Calu3 (cell line): Measurements from ENCODE around the gene NAT8L. TPM values are rescaled to one million over a fixed set of nuclear protein-coding genes. Genes with fewer than 3 reads are reported as not detected.

Experiments
- BruUV-seq: library from RNA; stranded (reverse); fragments of 400-500 nt; replicated peaks from 2 replicates; lab custom pipeline; 2021; lab: Mats Ljungman, UMichigan
- CTCF ChIA-PET: fragments of 300-600 bp; sonication (Branson Sonifier 250); formaldehyde crosslinking; loops from one replicate; lab custom pipeline; 2022; ENCODE audit warnings: antibody characterized with exemption; lab: Charles Lee
- DNase-seq: peaks from one replicate; pipeline ENCODE4 v3.0.0; 2022
- H3K27ac Mint-ChIP-seq: one replicate; pipeline ENCODE4 v1.8.0; 2022; ENCODE audit warnings: mixed read lengths; ENCODE audit not compliant: unreplicated experiment
- H3K27me3 Mint-ChIP-seq: one replicate; pipeline ENCODE4 v1.8.0; 2022; ENCODE audit warnings: mixed read lengths; ENCODE audit not compliant: unreplicated experiment
- H3K36me3 Mint-ChIP-seq: one replicate; pipeline ENCODE4 v1.8.0; 2022; ENCODE audit warnings: mild to moderate bottlenecking, moderate library complexity, mixed read lengths; ENCODE audit not compliant: insufficient read depth, unreplicated experiment
- H3K4me1 Mint-ChIP-seq: one replicate; pipeline ENCODE4 v1.8.0; 2022; ENCODE audit warnings: mild to moderate bottlenecking, low read depth, mixed read lengths; ENCODE audit not compliant: unreplicated experiment
- H3K4me3 Mint-ChIP-seq: one replicate; pipeline ENCODE4 v1.8.0; 2022; ENCODE audit warnings: mild to moderate bottlenecking, low read depth, moderate library complexity, mixed read lengths; ENCODE audit not compliant: unreplicated experiment
- H3K9me3 Mint-ChIP-seq: one replicate; pipeline ENCODE4 v1.8.0; 2022; ENCODE audit warnings: low read depth, mixed read lengths; ENCODE audit not compliant: unreplicated experiment
- CTCF ChIP-seq: fragments of 200-600 bp; IDR thresholded peaks from one replicate; pipeline ENCODE4 v1.8.0; 2022; ENCODE audit warnings: antibody characterized with exemption; ENCODE audit not compliant: unreplicated experiment
- intact Hi-C: fragments of 100-400 bp; cut with micrococcal nuclease; formaldehyde crosslinking; loops from one replicate; pipeline ENCODE4 v1.10.0; 2022; ENCODE audit not compliant: unreplicated experiment
- total RNA-seq: library from RNA; stranded (reverse); gene quantifications from 2 replicates; pipeline ENCODE4 v1.2.3, GENCODE V29; 2022

The NAT8L gene
- total RNA-seq, 1 experiment from 2014 or later, result 0.83 TPM

GRCh38 chr4:2066571-2067445 is 7.7 kb downstream of the NAT8L start:
- CTCF ChIA-PET, result no interaction called here
- Mint-ChIP-seq H3K36me3 (peaks cover 4% of the 10 kb centered on the region), H3K4me3 (no peak overlapping the region), H3K27ac (no peak overlapping the region), H3K4me1 (no peaks in the 10 kb centered on the region), H3K9me3 (no peaks in the 10 kb centered on the region), H3K27me3 (no peaks in the 10 kb centered on the region)
- intact Hi-C loops, result no loop called here
- TF ChIP-seq CTCF, result no peak
- no peak for DNase-seq
- no TSS peak for BruUV-seq

GRCh38 chr4:2067446-2068197 is 8.5 kb downstream of the NAT8L start:
- CTCF ChIA-PET, result no interaction called here
- peaks cover 4% of the 10 kb centered on the region for H3K36me3 Mint-ChIP-seq
- BruUV-seq, result no TSS peak
- no peaks in the 10 kb centered on the region for H3K4me1 Mint-ChIP-seq
- no peaks in the 10 kb centered on the region for H3K27me3 Mint-ChIP-seq
- no peak overlapping the region for H3K27ac Mint-ChIP-seq
- no peaks in the 10 kb centered on the region for H3K9me3 Mint-ChIP-seq
- no peak for DNase-seq
- no peak for TF ChIP-seq CTCF
- intact Hi-C loops, result no loop called here
- no peak overlapping the region for H3K4me3 Mint-ChIP-seq

GRCh38 chr4:2068198-2068470 is 9.0 kb downstream of the NAT8L start:
- intact Hi-C loops, result no loop called here
- Mint-ChIP-seq H3K36me3 (peaks cover 4% of the 10 kb centered on the region), H3K9me3 (no peaks in the 10 kb centered on the region), H3K4me3 (no peak overlapping the region), H3K27me3 (no peaks in the 10 kb centered on the region), H3K4me1 (no peaks in the 10 kb centered on the region), H3K27ac (no peak overlapping the region)
- TF ChIP-seq CTCF, result no peak
- no TSS peak for BruUV-seq
- CTCF ChIA-PET, result no interaction called here
- no peak for DNase-seq

- BruUV-seq, result no TSS peak
- no peak for DNase-seq
- no peaks in the 10 kb centered on the region for H3K27me3 Mint-ChIP-seq
- intact Hi-C loops, result no loop called here
- CTCF ChIA-PET, result no interaction called here
- H3K4me3 Mint-ChIP-seq, result no peak overlapping the region
- peaks cover 4% of the 10 kb centered on the region for H3K36me3 Mint-ChIP-seq
- H3K27ac Mint-ChIP-seq, result no peak overlapping the region
- no peak for TF ChIP-seq CTCF
- H3K9me3 Mint-ChIP-seq, result no peaks in the 10 kb centered on the region
- H3K4me1 Mint-ChIP-seq, result no peaks in the 10 kb centered on the region
Observed at GRCh38 chr4:2068566-2068965, 9.4 kb downstream of the NAT8L start.
